Hepatocyte (in vitro differentiated cells): ENCODE data around the gene CCDC39.

Source experiments
- CTCF ChIP-seq: fragments of 200-600 bp; sonication (generic); IDR thresholded peaks from 2 replicates; pipeline ENCODE4 v1.5.1; 2016; ENCODE audit warnings: antibody characterized with exemption, mild to moderate bottlenecking; ENCODE audit not compliant: poor library complexity
- EZH2phosphoT487 ChIP-seq: fragments of 200-600 bp; sonication (generic); IDR thresholded peaks from one replicate; pipeline ENCODE4 v1.6.1; 2018; ENCODE audit warnings: antibody characterized with exemption, mild to moderate bottlenecking, low read depth, moderate library complexity; ENCODE audit not compliant: unreplicated experiment, severe bottlenecking

GRCh38 chr3:180646187-180646790 is 33.0 kb downstream of the CCDC39 start:
- no peak for TF ChIP-seq CTCF
- no peak for TF ChIP-seq EZH2phosphoT487
